HepG2 (cell line): Measurements from ENCODE around the gene LRRC72. TPM values are rescaled to one million over a fixed set of nuclear protein-coding genes. Genes with fewer than 3 reads are reported as not detected.

Experiments
- ATAC-seq: fragments of 200-7000 bp; cut with Tn5 transposase; 3 replicates; pipeline ENCODE4 v1.9.1; 2020; ENCODE audit warnings: mild to moderate bottlenecking, moderate library complexity
- BruUV-seq: library from RNA; stranded (reverse); fragments of 400-500 nt; replicated peaks from 2 replicates; lab custom pipeline; 2021; lab: Mats Ljungman, UMichigan
- CTCF ChIA-PET: fragments of 300-600 bp; formaldehyde crosslinking; extraction: SDS; loops from one replicate; lab custom pipeline; 2021; ENCODE audit warnings: low total read pairs, inconsistent platforms, low intra/inter-chr PET ratio; lab: Yijun Ruan, JAX
- POLR2A ChIA-PET: fragments of 350-600 bp; sonication (Branson Sonifier 250); formaldehyde crosslinking; loops from one replicate; lab custom pipeline; 2020; ENCODE audit warnings: antibody characterized with exemption, inconsistent platforms; lab: Yijun Ruan, JAX
- DNase-seq: peaks from one replicate; pipeline ENCODE4 v3.0.0-alpha.2; 2015; ENCODE audit warnings: low spot score
- FAIRE-seq: peaks from 3 replicates; lab custom pipeline; 2011; peaks lifted over from hg19 to GRCh38; lab: Jason Lieb, UNC
- H2AFZ ChIP-seq: one replicate; pipeline ENCODE4 v1.6.1; 2011; ENCODE audit warnings: low read length, inconsistent platforms
- H3K27ac ChIP-seq: fragments of 300-600 bp; 3 replicates; pipeline ENCODE4 v1.8.0; 2011; ENCODE audit warnings: mixed run types, mild to moderate bottlenecking, mixed read lengths, low read length, inconsistent platforms; ENCODE audit not compliant: insufficient read depth; ENCODE audit errors: extremely low read length
- H3K27me3 ChIP-seq, 2 experiments: fragments of 200-600 bp in 1 of 2; 2 replicates in 1 of 2; 3 replicates in 1 of 2; pipeline versions ENCODE4 v1.6.0 to v1.8.0; 2011; ENCODE audit warnings: low read length in 2 of 2, mild to moderate bottlenecking in 2 of 2, moderate library complexity in 2 of 2, inconsistent platforms in 1 of 2; ENCODE audit not compliant: insufficient read depth in 2 of 2, control insufficient read depth in 1 of 2
- H3K36me3 ChIP-seq, 2 experiments: fragments of 200-600 bp in 1 of 2; replicated peaks in 1 of 2; 2 replicates in 1 of 2; 3 replicates in 1 of 2; pipeline versions ENCODE4 v1.5.1 to v1.8.0; 2011; ENCODE audit warnings: low read length in 2 of 2, inconsistent platforms in 1 of 2; ENCODE audit not compliant: insufficient read depth in 2 of 2, control insufficient read depth in 1 of 2
- H3K4me1 ChIP-seq: 2 replicates; pipeline ENCODE4 v1.5.1; 2012; ENCODE audit warnings: low read length, inconsistent platforms; ENCODE audit not compliant: insufficient read depth
- H3K4me2 ChIP-seq: 2 replicates; pipeline ENCODE4 v1.6.0; 2011; ENCODE audit warnings: low read depth, low read length, inconsistent platforms
- H3K4me3 ChIP-seq, 3 experiments: fragments of 200-600 bp in 1 of 3; sonication (generic), shearing (Covaris generic) in 1 of 3; replicated peaks in 1 of 3; 2 replicates each; pipeline ENCODE4 v1.5.1; 2011 to 2016; ENCODE audit warnings: low read length in 3 of 3, inconsistent platforms in 2 of 3, low read depth in 2 of 3, mild to moderate bottlenecking in 2 of 3, control low read depth in 1 of 3, mixed read lengths in 1 of 3; ENCODE audit not compliant: insufficient read depth in 1 of 3
- H3K79me2 ChIP-seq: one replicate; pipeline ENCODE4 v1.6.1; 2011; ENCODE audit warnings: low read length, inconsistent platforms; ENCODE audit not compliant: insufficient read depth
- H3K9ac ChIP-seq: 2 replicates; pipeline ENCODE4 v1.6.0; 2011; ENCODE audit warnings: mild to moderate bottlenecking, low read depth, low read length, inconsistent platforms; ENCODE audit not compliant: insufficient read depth
- H3K9me3 ChIP-seq: 2 replicates; pipeline ENCODE4 v1.5.1; 2012; ENCODE audit warnings: mild to moderate bottlenecking, low read length
- H4K20me1 ChIP-seq: 2 replicates; pipeline ENCODE4 v1.6.0; 2011; ENCODE audit warnings: inconsistent platforms, mild to moderate bottlenecking, low read length, moderate library complexity; ENCODE audit not compliant: insufficient read depth
- AHDC1 ChIP-seq: sonication (generic); formaldehyde crosslinking; IDR thresholded peaks from 2 replicates; pipeline ENCODE4 v1.5.1; 2020; ENCODE audit warnings: mild to moderate bottlenecking, missing genetic modification reagents, borderline replicate concordance
- BCLAF1 ChIP-seq: fragments of 450-650 bp; IDR thresholded peaks from 2 replicates; pipeline ENCODE4 v1.6.1; 2017; ENCODE audit warnings: mild to moderate bottlenecking
- CBX1 ChIP-seq: IDR thresholded peaks from one replicate; pipeline ENCODE4 v1.6.1; 2016; ENCODE audit warnings: antibody characterized with exemption, low read depth
- CSRNP1 ChIP-seq: sonication (generic); formaldehyde crosslinking; IDR thresholded peaks from 2 replicates; pipeline ENCODE4 v1.8.1; 2023; ENCODE audit warnings: mild to moderate bottlenecking, missing genetic modification reagents
- POLR2AphosphoS5 ChIP-seq: IDR thresholded peaks from 2 replicates; pipeline ENCODE4 v1.6.1; 2012; ENCODE audit warnings: low read depth, low read length
- SOX13 ChIP-seq, 3 experiments: fragments of 450-650 bp in 1 of 3; sonication (generic) in 1 of 3; formaldehyde crosslinking in 1 of 3; IDR thresholded peaks in 2 of 3; conservative IDR thresholded peaks in 1 of 3; 2 replicates each; pipeline versions ENCODE4 v1.5.0 to v1.6.1; 2016 to 2020; ENCODE audit warnings: antibody characterized with exemption in 1 of 3, mild to moderate bottlenecking in 1 of 3, missing compliant biosample characterization in 1 of 3, missing genetic modification reagents in 1 of 3, moderate library complexity in 1 of 3
- SRSF1 ChIP-seq: fragments of 200-400 bp; formaldehyde crosslinking; optimal IDR thresholded peaks from 2 replicates; pipeline ENCODE3; 2017; ENCODE audit warnings: mild to moderate bottlenecking, low read depth, low read length, moderate library complexity
- ZBTB1 ChIP-seq: sonication (generic); formaldehyde crosslinking; IDR thresholded peaks from 2 replicates; pipeline ENCODE4 v1.4.0; 2020; ENCODE audit warnings: missing genetic modification reagents, borderline replicate concordance
- ZFP1 ChIP-seq: IDR thresholded peaks from 2 replicates; pipeline ENCODE4 v1.6.1; 2016
- ZNF143 ChIP-seq: sonication (generic); formaldehyde crosslinking; IDR thresholded peaks from 2 replicates; pipeline ENCODE4 v1.4.0; 2020; ENCODE audit warnings: missing genetic modification reagents
- ZNF580 ChIP-seq: IDR thresholded peaks from 2 replicates; pipeline ENCODE4 v1.6.1; 2016; ENCODE audit warnings: low read depth, borderline replicate concordance
- ZNF616 ChIP-seq: sonication (generic); formaldehyde crosslinking; IDR thresholded peaks from 2 replicates; pipeline ENCODE4 v1.5.0; 2020; ENCODE audit warnings: low read depth, mild to moderate bottlenecking, missing genetic modification reagents
- ZNF781 ChIP-seq: sonication (generic); formaldehyde crosslinking; IDR thresholded peaks from 2 replicates; pipeline ENCODE4 v1.5.1; 2020; ENCODE audit warnings: borderline replicate concordance, mild to moderate bottlenecking, missing genetic modification reagents; ENCODE audit errors: not compliant biosample characterization
- WGBS: methylation state at CpG from one replicate; pipeline ENCODE4 v1.1.6; 2017; ENCODE audit warnings: low lambda C conversion rate; 5-methylcytosine and 5-hydroxymethylcytosine counted together
- in situ Hi-C: cut with HindIII; loops from 2 replicates; pipeline ENCODE4 v1.10.0; 2017; ENCODE audit warnings: low pct_unique_long_range_greater_than_20kb; ENCODE audit not compliant: extremely low pct_ligation_motif_present
- intact Hi-C: fragments of 100-400 bp; cut with micrococcal nuclease; formaldehyde crosslinking; loops from one replicate; pipeline ENCODE4 v1.10.0; 2022; ENCODE audit not compliant: unreplicated experiment
- polyA plus RNA-seq, 8 experiments: library from polyadenylated mRNA; depleted of rRNA in 3 of 8; stranded (reverse) in 7 of 8; unstranded in 1 of 8; fragments of >200 nt; fragmentation: Illumina TruSeq in 4 of 8; extraction: Trizol in 4 of 8; gene quantifications; 2 replicates each; pipeline versions ENCODE4 v1.2.1 to v1.2.3, GENCODE V29; 2011 to 2016; ENCODE audit warnings: low read depth in 4 of 8, missing spikeins in 1 of 8, mixed read lengths in 1 of 8; ENCODE audit not compliant: insufficient read depth in 1 of 8
- total RNA-seq, 5 experiments: library from RNA; depleted of rRNA; stranded (reverse); fragments of >200 nt; fragmentation: Illumina TruSeq; extraction: Trizol; gene quantifications; 2 replicates each; pipeline ENCODE4 v1.2.3, GENCODE V29; 2016; ENCODE audit warnings: low read depth in 1 of 5

LRRC72 gene
- total and polyA plus RNA-seq, 2 of the 13 experiments (the other 11 are each of a cell fraction or from before 2014, with no cell fraction given) = not detected

GRCh38 chr7:16550671-16551070 lies 24.0 kb downstream of the LRRC72 start:
- FAIRE-seq = no peak
- no peak for DNase-seq
- WGBS = 2% methylated on average over 1 of the region's 1 CpG
- TF ChIP-seq ZNF616 (CRISPR knock-in tag) (no peak), POLR2AphosphoS5 (no peak), SRSF1 (no peak), ZNF781 (CRISPR knock-in tag) (no peak), AHDC1 (no peak), ZFP1 (CRISPR knock-in tag) (no peak), BCLAF1 (no peak), CBX1 (no peak), ZNF580 (CRISPR knock-in tag) (no peak), CSRNP1 (CRISPR knock-in tag) (no peak), ZBTB1 (no peak), SOX13 (IDR thresholded peaks at IDR 0.05) (no peak), SOX13 (CRISPR knock-in tag; conservative IDR thresholded peaks at IDR 0.05 in 1 of 2, IDR thresholded peaks at IDR 0.05 in 1 of 2) (no peak), ZNF143 (CRISPR knock-in tag) (no peak)
- TF ChIP-seq, all 625 proteins: peak for 0
- no peak for ATAC-seq
- Histone ChIP-seq H3K4me2 (no peak overlapping the region), H3K9me3 (no peaks in the 10 kb centered on the region), H3K4me3 (no peak overlapping the region), H3K9ac (no peak overlapping the region), H2AFZ (no peak overlapping the region), H3K27me3 (no peaks in the 10 kb centered on the region), H4K20me1 (no peaks in the 10 kb centered on the region), H3K27ac (no peak overlapping the region), H3K79me2 (no peaks in the 10 kb centered on the region), H3K36me3 (no peaks in the 10 kb centered on the region), H3K4me1 (no peaks in the 10 kb centered on the region)
- intact Hi-C loops = no loop called here
- CTCF ChIA-PET = no interaction called here
- BruUV-seq = no TSS peak
- POLR2A ChIA-PET = no interaction called here
- in situ Hi-C loops = no loop called here
